Stimulated activated CD4-positive, alpha-beta T cell treated with anti-CD3 and anti-CD28 coated beads, Interleukin-4, amount 100 ng/mL, for 1 hour (primary cell): Measurements from ENCODE around the gene PLCB1.
"Not testable (repeated sequence)": the region's sequence is repeated elsewhere in the genome, so short reads cannot be mapped to it uniquely, and the experiment has no call there.

Experiments used
- DNase-seq: peaks from one replicate; pipeline ENCODE4 v3.0.0-alpha.2; 2020

Gene PLCB1

GRCh38 chr20:8424010-8424409 lies 291.9 kb downstream of the PLCB1 start:
- DNase-seq, result no peak

GRCh38 chr20:8425016-8425415 lies 292.9 kb downstream of the PLCB1 start:
- no peak for DNase-seq

- DNase-seq, result no peak
These were observed 293.7 kb downstream of the PLCB1 start for GRCh38 chr20:8425802-8426201.

GRCh38 chr20:8427419-8428040 lies 295.5 kb downstream of the PLCB1 start:
- DNase-seq, result no peak

GRCh38 chr20:8428988-8429387 lies 296.9 kb downstream of the PLCB1 start:
- DNase-seq, result no peak

GRCh38 chr20:8431538-8432434 lies 299.7 kb downstream of the PLCB1 start:
- no peak for DNase-seq

- DNase-seq, result no peak
These were observed 300.5 kb downstream of the PLCB1 start for GRCh38 chr20:8432435-8433148.

GRCh38 chr20:8433291-8433690 lies 301.2 kb downstream of the PLCB1 start:
- DNase-seq, result no peak

- no peak for DNase-seq
These were observed 302.3 kb downstream of the PLCB1 start for GRCh38 chr20:8434326-8434876.

- no peak for DNase-seq
These were observed 303.4 kb downstream of the PLCB1 start for GRCh38 chr20:8435285-8436035.

GRCh38 chr20:8436938-8437337 lies 304.9 kb downstream of the PLCB1 start:
- not testable (repeated sequence) for DNase-seq

- no peak for DNase-seq
These were observed 306.7 kb downstream of the PLCB1 start for GRCh38 chr20:8438748-8439147.

GRCh38 chr20:8443464-8444072 lies 311.5 kb downstream of the PLCB1 start:
- DNase-seq, result no peak

- no peak for DNase-seq
These were observed 315.4 kb downstream of the PLCB1 start for GRCh38 chr20:8447262-8448120.

GRCh38 chr20:8449123-8449522 lies 317.1 kb downstream of the PLCB1 start:
- DNase-seq, result no peak

GRCh38 chr20:8454137-8454712 lies 322.2 kb downstream of the PLCB1 start:
- no peak for DNase-seq

- no peak for DNase-seq
These were observed 324.7 kb downstream of the PLCB1 start for GRCh38 chr20:8456765-8457164.

GRCh38 chr20:8457978-8458377 lies 325.9 kb downstream of the PLCB1 start:
- DNase-seq, result no peak

GRCh38 chr20:8461186-8461585 lies 329.1 kb downstream of the PLCB1 start:
- no peak for DNase-seq

- no peak for DNase-seq
These were observed 332.3 kb downstream of the PLCB1 start for GRCh38 chr20:8464368-8464767.

GRCh38 chr20:8466781-8467180 lies 334.7 kb downstream of the PLCB1 start:
- not testable (repeated sequence) for DNase-seq
